Measurements from ENCODE around the gene NTN5. TPM values are rescaled to one million over a fixed set of nuclear protein-coding genes. Genes with fewer than 3 reads are reported as not detected.

The NTN5 gene
- total RNA-seq, 6 experiments from 2014 or later: 0.12 to 0.23 (median 0.18) TPM; not detected in 2

GRCh38 chr19:48668332-48668731 is 4.5 kb downstream of the NTN5 start:
- no peak for DNase-seq
- Mint-ChIP-seq H3K4me1 (ENCODE audit: low read depth) (no peaks in the 10 kb centered on the region), H3K27ac (no peak overlapping the region), H3K9me3 (peaks cover 5% of the 10 kb centered on the region; the same call in 1 of the 2 replicates), H3K4me3 (no peak overlapping the region), H3K27me3 (ENCODE audit: insufficient read depth) (peaks cover 10% of the 10 kb centered on the region), H3K36me3 (ENCODE audit: low read depth) (no peaks in the 10 kb centered on the region)
- TF ChIP-seq CTCF (IDR thresholded peaks at IDR 0.05): no peak

GRCh38 chr19:48665786-48666185 is 7.0 kb downstream of the NTN5 start:
- H3K36me3 Mint-ChIP-seq (ENCODE audit: low read depth): no peaks in the 10 kb centered on the region
- no peak overlapping the region for H3K27ac Mint-ChIP-seq
- peaks cover 5% of the 10 kb centered on the region; the same call in 1 of the 2 replicates for H3K9me3 Mint-ChIP-seq
- TF ChIP-seq CTCF (IDR thresholded peaks at IDR 0.05): no peak
- H3K4me1 Mint-ChIP-seq (ENCODE audit: low read depth): peaks cover 4% of the 10 kb centered on the region
- H3K27me3 Mint-ChIP-seq (ENCODE audit: insufficient read depth): peaks cover 9% of the 10 kb centered on the region
- DNase-seq: no peak
- H3K4me3 Mint-ChIP-seq: no peak overlapping the region

GRCh38 chr19:48664476-48664875 is 8.3 kb downstream of the NTN5 start:
- H3K4me1 Mint-ChIP-seq (ENCODE audit: low read depth): peaks cover 6% of the 10 kb centered on the region
- no peak overlapping the region for H3K4me3 Mint-ChIP-seq
- no peak for DNase-seq
- peaks cover 9% of the 10 kb centered on the region for H3K27me3 Mint-ChIP-seq (ENCODE audit: insufficient read depth)
- TF ChIP-seq CTCF (IDR thresholded peaks at IDR 0.05): no peak
- no peak overlapping the region for H3K27ac Mint-ChIP-seq
- no peaks in the 10 kb centered on the region for H3K9me3 Mint-ChIP-seq
- H3K36me3 Mint-ChIP-seq (ENCODE audit: low read depth): no peaks in the 10 kb centered on the region

GRCh38 chr19:48663667-48664066 is 9.2 kb downstream of the NTN5 start:
- H3K36me3 Mint-ChIP-seq (ENCODE audit: low read depth): no peaks in the 10 kb centered on the region
- TF ChIP-seq CTCF (IDR thresholded peaks at IDR 0.05): no peak
- no peaks in the 10 kb centered on the region for H3K9me3 Mint-ChIP-seq
- no peak overlapping the region for H3K4me3 Mint-ChIP-seq
- no peak overlapping the region for H3K27ac Mint-ChIP-seq
- no peak for DNase-seq
- H3K27me3 Mint-ChIP-seq (ENCODE audit: insufficient read depth): peaks cover 9% of the 10 kb centered on the region
- peaks cover 6% of the 10 kb centered on the region for H3K4me1 Mint-ChIP-seq (ENCODE audit: low read depth)

- TF ChIP-seq CTCF (IDR thresholded peaks at IDR 0.05): no peak
- H3K36me3 Mint-ChIP-seq (ENCODE audit: low read depth): no peaks in the 10 kb centered on the region
- peaks cover 17% of the 10 kb centered on the region for H3K4me1 Mint-ChIP-seq (ENCODE audit: low read depth)
- DNase-seq: no peak
- no peaks in the 10 kb centered on the region for H3K9me3 Mint-ChIP-seq
- peaks cover 5% of the 10 kb centered on the region; the same call in 1 of the 2 replicates for H3K27me3 Mint-ChIP-seq (ENCODE audit: insufficient read depth)
- H3K27ac Mint-ChIP-seq: no peak overlapping the region
- no peak overlapping the region for H3K4me3 Mint-ChIP-seq
Observed at GRCh38 chr19:48661711-48662090, 11.1 kb downstream of the NTN5 start.

All from HFFc6 (cell line).